Astrocyte (in vitro differentiated cells and primary cell): ENCODE measurements around the gene OR10A5.

Source experiments
- CTCF ChIP-seq: IDR thresholded peaks from 2 replicates; pipeline ENCODE4 v1.5.1; 2011; ENCODE audit warnings: low read depth, mild to moderate bottlenecking, inconsistent platforms, low read length, moderate library complexity; ENCODE audit not compliant: insufficient read depth
- EZH2 ChIP-seq: IDR thresholded peaks from 2 replicates; pipeline ENCODE4 v1.6.1; 2012; ENCODE audit warnings: mild to moderate bottlenecking, low read length, inconsistent platforms; ENCODE audit not compliant: insufficient read depth

DNA sequence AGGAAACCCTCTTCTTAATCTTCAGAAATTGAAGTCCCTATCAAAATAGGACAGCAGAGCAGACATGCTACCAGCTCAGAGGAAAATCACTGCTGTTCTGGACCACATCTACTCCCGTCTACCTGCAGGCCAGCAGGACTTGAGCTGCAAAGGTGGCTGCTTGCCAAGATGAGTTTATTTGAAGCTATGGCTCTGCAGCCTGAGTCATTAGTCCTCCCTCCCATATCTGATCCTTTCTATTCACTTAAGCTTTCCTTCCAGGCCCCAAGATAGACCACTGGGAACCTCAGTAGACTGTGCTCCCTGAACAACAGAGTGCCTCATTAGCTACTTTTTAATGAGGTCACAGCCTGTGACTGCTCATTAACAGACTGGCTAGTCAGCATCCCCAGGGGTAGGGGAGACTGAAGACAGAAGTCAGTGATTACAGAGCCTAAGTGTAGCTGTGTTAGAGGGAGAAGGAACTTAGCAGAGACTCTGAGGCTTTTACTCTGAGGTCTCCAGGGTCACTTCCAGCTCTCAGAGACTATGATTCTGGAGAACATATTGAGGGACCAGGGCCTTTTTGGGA is 10.6 kb downstream of the OR10A5 start:
- TF ChIP-seq CTCF (no peak), EZH2 (no peak)
